Measurements from ENCODE around the gene GNG3.

GRCh38 chr11:62726915-62727164, 19.4 kb downstream of the GNG3 start:
- no peak for TF ChIP-seq CTCF (IDR thresholded peaks at IDR 0.05)
- no peak for TF ChIP-seq POLR2A (IDR thresholded peaks at IDR 0.05)

Measured in prostate gland (tissue), 2 donors.